OCI-LY3 (cell line): ENCODE results near the gene KDELR3.

Source experiments
- H2AFZ ChIP-seq: fragments of 200-600, 300-600 bp; shearing (Covaris generic); 2 replicates; pipeline ENCODE4 v1.6.0; 2014; ENCODE audit warnings: antibody characterized with exemption, low read depth, low read length
- H3K27ac ChIP-seq: fragments of 200-600, 300-600 bp; sonication (generic); 2 replicates; pipeline ENCODE4 v1.5.1; 2014; ENCODE audit warnings: mild to moderate bottlenecking, low read length, moderate library complexity, mixed read lengths
- H3K27me3 ChIP-seq: fragments of 200-600, 300-600 bp; sonication (generic); 2 replicates; pipeline ENCODE4 v1.6.1; 2014; ENCODE audit warnings: low read depth, low read length, mixed read lengths
- H3K36me3 ChIP-seq: fragments of 200-600, 300-600 bp; sonication (generic); replicated peaks from 2 replicates; pipeline ENCODE3; 2014; ENCODE audit warnings: low read depth, low read length, mixed read lengths
- H3K4me1 ChIP-seq: fragments of 300-600, 200-600 bp; sonication (generic); 2 replicates; pipeline ENCODE4 v1.6.1; 2014; ENCODE audit warnings: low read length, mixed read lengths
- H3K4me2 ChIP-seq: fragments of 200-600, 300-600 bp; sonication (generic); 2 replicates; pipeline ENCODE4 v1.6.1; 2014; ENCODE audit warnings: low read length, mixed read lengths
- H3K4me3 ChIP-seq: fragments of 300-600, 200-600 bp; sonication (generic); 2 replicates; pipeline ENCODE4 v1.5.1; 2014; ENCODE audit warnings: antibody characterized with exemption, mild to moderate bottlenecking, low read length, moderate library complexity
- H3K79me2 ChIP-seq: fragments of 300-600, 200-600 bp; shearing (Covaris generic); 2 replicates; pipeline ENCODE4 v1.6.1; 2014; ENCODE audit warnings: mild to moderate bottlenecking, low read length, mixed read lengths
- H3K9ac ChIP-seq: fragments of 300-600, 200-600 bp; shearing (Covaris generic); 2 replicates; pipeline ENCODE4 v1.6.0; 2014; ENCODE audit warnings: mild to moderate bottlenecking, low read length, moderate library complexity
- H3K9me3 ChIP-seq: fragments of 200-600, 300-600 bp; shearing (Covaris generic); 2 replicates; pipeline ENCODE4 v1.6.1; 2014; ENCODE audit warnings: low read length, mixed read lengths; ENCODE audit not compliant: insufficient read depth
- H4K20me1 ChIP-seq: fragments of 200-600, 300-600 bp; sonication (generic); 2 replicates; pipeline ENCODE4 v1.6.1; 2016; ENCODE audit warnings: low read length, mixed read lengths; ENCODE audit not compliant: insufficient read depth
- EZH2phosphoT487 ChIP-seq: fragments of 200-600 bp; shearing (Covaris generic); IDR thresholded peaks from 2 replicates; pipeline ENCODE4 v1.6.1; 2018; ENCODE audit warnings: antibody characterized with exemption, mixed run types, low read depth
- TF ChIP-seq, protein P1 (sequence below): fragments of 200-600, 300-600 bp; sonication (generic); IDR thresholded peaks from 2 replicates; pipeline ENCODE4 v1.5.1; 2014; ENCODE audit warnings: antibody characterized with exemption, low read length, low read depth

Gene KDELR3

DNA sequence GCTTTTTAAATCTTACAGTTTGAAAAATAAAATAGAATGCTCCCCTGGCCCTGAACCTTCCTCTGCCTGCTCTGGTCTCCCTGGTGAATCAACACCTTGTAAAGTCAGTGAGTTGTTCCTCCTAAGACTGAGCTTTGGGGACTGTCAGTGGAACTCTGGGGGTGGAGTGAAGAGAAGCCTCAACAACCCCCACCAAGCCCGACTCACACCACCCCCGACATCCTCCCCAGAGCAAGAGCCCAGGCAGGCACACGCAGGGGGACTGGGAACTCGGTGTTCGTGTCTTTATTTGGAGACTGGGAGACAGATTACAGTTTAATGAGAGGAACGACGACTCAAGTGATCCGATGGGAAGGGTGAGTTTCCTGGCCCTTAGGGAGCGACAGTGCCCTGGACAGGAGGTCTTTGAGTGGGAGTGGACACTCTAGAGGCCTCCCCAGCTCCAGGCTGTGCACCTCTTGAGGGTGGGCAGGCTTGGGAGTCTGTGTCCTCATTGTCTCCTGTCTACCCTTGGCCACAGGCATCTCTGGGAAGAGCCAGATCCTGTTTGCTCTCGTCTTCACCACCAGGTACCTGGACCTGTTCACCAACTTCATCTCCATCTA is 6.2 kb downstream of the KDELR3 start:
- Histone ChIP-seq H3K36me3 (peaks cover 1% of the 10 kb centered on the region), H3K27ac (no peak overlapping the region), H3K9me3 (no peaks in the 10 kb centered on the region), H2AFZ (no peak overlapping the region), H3K27me3 (no peaks in the 10 kb centered on the region), H3K4me1 (no peaks in the 10 kb centered on the region), H3K4me2 (no peak overlapping the region), H3K4me3 (no peak overlapping the region), H3K79me2 (no peaks in the 10 kb centered on the region), H4K20me1 (no peaks in the 10 kb centered on the region), H3K9ac (no peak overlapping the region)
- TF ChIP-seq EZH2phosphoT487, result no peak
- TF ChIP-seq, protein P1, sequence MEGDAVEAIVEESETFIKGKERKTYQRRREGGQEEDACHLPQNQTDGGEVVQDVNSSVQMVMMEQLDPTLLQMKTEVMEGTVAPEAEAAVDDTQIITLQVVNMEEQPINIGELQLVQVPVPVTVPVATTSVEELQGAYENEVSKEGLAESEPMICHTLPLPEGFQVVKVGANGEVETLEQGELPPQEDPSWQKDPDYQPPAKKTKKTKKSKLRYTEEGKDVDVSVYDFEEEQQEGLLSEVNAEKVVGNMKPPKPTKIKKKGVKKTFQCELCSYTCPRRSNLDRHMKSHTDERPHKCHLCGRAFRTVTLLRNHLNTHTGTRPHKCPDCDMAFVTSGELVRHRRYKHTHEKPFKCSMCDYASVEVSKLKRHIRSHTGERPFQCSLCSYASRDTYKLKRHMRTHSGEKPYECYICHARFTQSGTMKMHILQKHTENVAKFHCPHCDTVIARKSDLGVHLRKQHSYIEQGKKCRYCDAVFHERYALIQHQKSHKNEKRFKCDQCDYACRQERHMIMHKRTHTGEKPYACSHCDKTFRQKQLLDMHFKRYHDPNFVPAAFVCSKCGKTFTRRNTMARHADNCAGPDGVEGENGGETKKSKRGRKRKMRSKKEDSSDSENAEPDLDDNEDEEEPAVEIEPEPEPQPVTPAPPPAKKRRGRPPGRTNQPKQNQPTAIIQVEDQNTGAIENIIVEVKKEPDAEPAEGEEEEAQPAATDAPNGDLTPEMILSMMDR, result no peak

GRCh38 chr22:38477585-38477984 is 9.7 kb downstream of the KDELR3 start:
- Histone ChIP-seq H3K4me3 (no peak overlapping the region), H3K27me3 (no peaks in the 10 kb centered on the region), H3K4me1 (no peaks in the 10 kb centered on the region), H3K36me3 (peaks cover 25% of the 10 kb centered on the region), H3K4me2 (no peak overlapping the region), H3K79me2 (no peaks in the 10 kb centered on the region), H3K9me3 (no peaks in the 10 kb centered on the region), H3K27ac (no peak overlapping the region), H4K20me1 (0 out of 2 replicates have a peak, but pooled peaks cover 8% of the 10 kb centered on the region), H3K9ac (no peak overlapping the region), H2AFZ (no peak overlapping the region)
- TF ChIP-seq, protein P1, result no peak
- TF ChIP-seq EZH2phosphoT487, result no peak

GRCh38 chr22:38479096-38479837 is 11.4 kb downstream of the KDELR3 start:
- H3K4me1 ChIP-seq, result no peaks in the 10 kb centered on the region
- no peaks in the 10 kb centered on the region for H3K27me3 ChIP-seq
- TF ChIP-seq EZH2phosphoT487, result no peak
- TF ChIP-seq, protein P1, result no peak
- no peak overlapping the region for H3K4me2 ChIP-seq
- H3K79me2 ChIP-seq, result no peaks in the 10 kb centered on the region
- H4K20me1 ChIP-seq, result peaks cover 22% of the 10 kb centered on the region; the same call in 1 of the 2 replicates
- no peak overlapping the region for H2AFZ ChIP-seq
- peaks cover 42% of the 10 kb centered on the region for H3K36me3 ChIP-seq
- H3K4me3 ChIP-seq, result no peak overlapping the region
- no peaks in the 10 kb centered on the region for H3K9me3 ChIP-seq
- no peak overlapping the region for H3K27ac ChIP-seq
- no peak overlapping the region for H3K9ac ChIP-seq

DNA sequence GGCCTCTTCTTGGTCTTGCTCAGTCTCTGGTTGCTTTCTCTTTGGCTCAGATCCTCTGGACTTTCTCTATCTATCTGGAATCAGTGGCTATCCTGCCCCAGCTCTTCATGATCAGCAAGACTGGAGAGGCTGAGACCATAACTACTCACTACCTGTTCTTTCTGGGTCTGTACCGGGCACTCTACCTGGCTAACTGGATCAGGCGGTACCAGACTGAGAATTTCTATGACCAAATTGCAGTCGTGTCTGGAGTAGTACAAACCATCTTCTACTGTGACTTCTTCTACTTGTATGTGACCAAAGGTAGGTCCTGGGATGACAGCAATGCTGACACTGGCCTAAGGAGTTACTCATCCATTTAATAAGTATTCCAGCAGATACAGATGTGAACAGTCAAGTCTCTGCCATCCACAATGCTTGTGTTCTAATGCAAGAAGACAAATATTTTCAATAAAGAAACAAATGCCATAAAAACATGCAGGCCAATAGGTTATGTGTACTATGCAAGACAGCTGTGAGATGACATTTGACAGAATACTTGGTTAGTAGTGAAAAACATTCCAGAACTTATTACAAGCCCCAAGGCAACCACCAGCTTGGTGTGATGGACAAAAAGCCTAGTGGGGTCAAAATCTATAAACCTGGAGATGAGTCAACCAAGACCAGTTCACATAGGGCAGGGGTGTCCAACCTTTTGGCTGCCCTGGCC is 13.4 kb downstream of the KDELR3 start:
- Histone ChIP-seq H3K79me2 (no peaks in the 10 kb centered on the region; the same call in 1 of the 2 replicates), H4K20me1 (peaks cover 31% of the 10 kb centered on the region; the same call in 1 of the 2 replicates), H3K4me1 (no peaks in the 10 kb centered on the region), H3K9ac (no peak overlapping the region), H2AFZ (no peak overlapping the region), H3K27ac (no peak overlapping the region), H3K9me3 (no peaks in the 10 kb centered on the region), H3K4me2 (no peak overlapping the region), H3K36me3 (peaks cover 59% of the 10 kb centered on the region), H3K4me3 (no peak overlapping the region), H3K27me3 (no peaks in the 10 kb centered on the region)
- TF ChIP-seq, protein P1, result no peak
- TF ChIP-seq EZH2phosphoT487, result no peak
